ENCODE measurements around the gene SETBP1.

The SETBP1 gene

GRCh38 chr18:44954257-44954656 lies 273.6 kb downstream of the SETBP1 start:
- H3K27me3 ChIP-seq, result no peaks in the 10 kb centered on the region
- peaks cover 0 to 10% (median 3%) of the 10 kb centered on the region in 10 experiments; a peak in 5 of 20 replicates for H3K4me1 ChIP-seq
- H3K4me2 ChIP-seq, result no peak overlapping the region
- TF ChIP-seq Cebpa-rat (IDR thresholded peaks at IDR 0.05), result no peak
- no peaks in the 10 kb centered on the region for H4K20me1 ChIP-seq
- no peak overlapping the region for H3K27ac ChIP-seq
- H3K36me3 ChIP-seq, result peaks cover 13 to 42% (median 29%) of the 10 kb centered on the region in 11 experiments; a peak in 18 of 22 replicates
- H3K9ac ChIP-seq, result no peak overlapping the region
- H3K4me3 ChIP-seq, result no peak overlapping the region
- H3K9me3 ChIP-seq (replicated peaks in 1 of 11), result peaks cover 5 to 33% (median 24%) of the 10 kb centered on the region in 11 experiments; a peak in 18 of 22 replicates

GRCh38 chr18:44955825-44956224 lies 275.1 kb downstream of the SETBP1 start:
- Histone ChIP-seq H4K20me1 (no peaks in the 10 kb centered on the region), H3K27ac (no peak overlapping the region), H3K4me2 (no peak overlapping the region), H3K4me1 (peaks cover 0 to 16% (median 3%) of the 10 kb centered on the region in 10 experiments; a peak in 6 of 20 replicates), H3K27me3 (no peaks in the 10 kb centered on the region), H3K9ac (no peak overlapping the region), H3K4me3 (no peak overlapping the region), H3K9me3 (replicated peaks in 1 of 11) (peaks cover 2 to 22% (median 14%) of the 10 kb centered on the region in 11 experiments; a peak in 16 of 22 replicates), H3K36me3 (peaks cover 3 to 31% (median 17%) of the 10 kb centered on the region in 11 experiments; a peak in 16 of 22 replicates)
- no peak for TF ChIP-seq Cebpa-rat (IDR thresholded peaks at IDR 0.05)

GRCh38 chr18:44957025-44957424 lies 276.3 kb downstream of the SETBP1 start:
- H3K27ac ChIP-seq, result no peak overlapping the region
- H3K9ac ChIP-seq, result no peak overlapping the region
- H4K20me1 ChIP-seq, result no peaks in the 10 kb centered on the region
- no peak overlapping the region for H3K4me3 ChIP-seq
- no peak for TF ChIP-seq Cebpa-rat (IDR thresholded peaks at IDR 0.05)
- peaks cover 0 to 16% (median 3%) of the 10 kb centered on the region in 10 experiments; a peak in 6 of 20 replicates for H3K4me1 ChIP-seq
- H3K27me3 ChIP-seq, result no peaks in the 10 kb centered on the region
- peaks cover 0 to 10% (median 4%) of the 10 kb centered on the region in 11 experiments; a peak in 12 of 22 replicates for H3K9me3 ChIP-seq (replicated peaks in 1 of 11)
- peaks cover 0 to 19% (median 9%) of the 10 kb centered on the region in 11 experiments; a peak in 10 of 22 replicates for H3K36me3 ChIP-seq
- no peak overlapping the region for H3K4me2 ChIP-seq

- H3K4me1 ChIP-seq, result peaks cover 0 to 16% (median 3%) of the 10 kb centered on the region in 10 experiments; a peak in 6 of 20 replicates
These were observed 276.8 kb downstream of the SETBP1 start for GRCh38 chr18:44957461-44957860.

GRCh38 chr18:44958040-44958439 lies 277.4 kb downstream of the SETBP1 start:
- Histone ChIP-seq H4K20me1 (no peaks in the 10 kb centered on the region), H3K27ac (no peak overlapping the region), H3K9ac (no peak overlapping the region), H3K4me2 (peak overlapping the region in 5 of 11 experiments; percentile 4 to 31 (median 12); a peak in 2 of 22 replicates), H3K4me3 (no peak overlapping the region), H3K4me1 (peaks cover 0 to 16% (median 3%) of the 10 kb centered on the region in 10 experiments; a peak in 6 of 20 replicates), H3K9me3 (replicated peaks in 1 of 11) (peaks cover 0 to 7% (median 0%) of the 10 kb centered on the region in 11 experiments; a peak in 2 of 22 replicates), H3K27me3 (no peaks in the 10 kb centered on the region), H3K36me3 (peaks cover 0 to 10% (median 0%) of the 10 kb centered on the region in 11 experiments; a peak in 6 of 22 replicates)
- no peak for TF ChIP-seq Cebpa-rat (IDR thresholded peaks at IDR 0.05)

More at GRCh38 chr18:44957461-44957860, 276.8 kb downstream of the SETBP1 start:
- Histone ChIP-seq H3K9ac (no peak overlapping the region), H3K27me3 (no peaks in the 10 kb centered on the region), H3K27ac (no peak overlapping the region), H3K4me3 (no peak overlapping the region), H3K4me2 (no peak overlapping the region), H3K9me3 (replicated peaks in 1 of 11) (peaks cover 0 to 6% (median 0%) of the 10 kb centered on the region in 11 experiments; a peak in 5 of 22 replicates), H3K36me3 (peaks cover 0 to 15% (median 5%) of the 10 kb centered on the region in 11 experiments; a peak in 8 of 22 replicates), H4K20me1 (no peaks in the 10 kb centered on the region)
- TF ChIP-seq Cebpa-rat (IDR thresholded peaks at IDR 0.05), result no peak

GRCh38 chr18:44958455-44958854 lies 277.8 kb downstream of the SETBP1 start:
- no peak for TF ChIP-seq Cebpa-rat (IDR thresholded peaks at IDR 0.05)
- Histone ChIP-seq H3K36me3 (peaks cover 0 to 6% (median 0%) of the 10 kb centered on the region in 11 experiments; a peak in 2 of 22 replicates), H3K9ac (no peak overlapping the region)

GRCh38 chr18:44959013-44959412 lies 278.3 kb downstream of the SETBP1 start:
- Histone ChIP-seq H3K9me3 (replicated peaks in 1 of 11) (peaks cover 0 to 11% (median 0%) of the 10 kb centered on the region in 11 experiments; a peak in 4 of 22 replicates), H3K4me3 (no peak overlapping the region), H3K36me3 (peaks cover 0 to 5% (median 0%) of the 10 kb centered on the region in 11 experiments; a peak in 1 of 22 replicates), H3K27ac (no peak overlapping the region), H3K4me2 (peak overlapping the region in 4 of 11 experiments; percentile 4 to 31 (median 14); a peak in 5 of 22 replicates), H3K4me1 (peaks cover 0 to 16% (median 3%) of the 10 kb centered on the region in 10 experiments; a peak in 6 of 20 replicates), H3K27me3 (no peaks in the 10 kb centered on the region), H4K20me1 (no peaks in the 10 kb centered on the region), H3K9ac (no peak overlapping the region)
- TF ChIP-seq Cebpa-rat (IDR thresholded peaks at IDR 0.05), result no peak

More at GRCh38 chr18:44958455-44958854, 277.8 kb downstream of the SETBP1 start:
- H3K4me1 ChIP-seq, result peaks cover 0 to 16% (median 3%) of the 10 kb centered on the region in 10 experiments; a peak in 6 of 20 replicates
- no peaks in the 10 kb centered on the region for H3K27me3 ChIP-seq
- H3K4me2 ChIP-seq, result peak overlapping the region in 5 of 11 experiments; percentile 4 to 31 (median 12); a peak in 6 of 22 replicates
- H3K4me3 ChIP-seq, result no peak overlapping the region
- no peaks in the 10 kb centered on the region for H4K20me1 ChIP-seq
- H3K27ac ChIP-seq, result no peak overlapping the region
- H3K9me3 ChIP-seq (replicated peaks in 1 of 11), result peaks cover 0 to 9% (median 0%) of the 10 kb centered on the region in 11 experiments; a peak in 4 of 22 replicates

- no peak for TF ChIP-seq Cebpa-rat (IDR thresholded peaks at IDR 0.05)
- Histone ChIP-seq H4K20me1 (no peaks in the 10 kb centered on the region), H3K9ac (no peak overlapping the region)
These were observed 279.9 kb downstream of the SETBP1 start for GRCh38 chr18:44960580-44960979.

GRCh38 chr18:44961288-44961995 lies 280.8 kb downstream of the SETBP1 start:
- Histone ChIP-seq H3K9ac (no peak overlapping the region), H3K36me3 (0 out of 22 replicates have a peak, but pooled peaks cover 0 to 4% (median 0%) of the 10 kb centered on the region in 11 experiments), H4K20me1 (no peaks in the 10 kb centered on the region), H3K27ac (no peak overlapping the region), H3K4me1 (peaks cover 0 to 16% (median 3%) of the 10 kb centered on the region in 10 experiments; a peak in 6 of 20 replicates), H3K4me2 (no peak overlapping the region), H3K27me3 (no peaks in the 10 kb centered on the region), H3K4me3 (no peak overlapping the region), H3K9me3 (replicated peaks in 1 of 11) (peaks cover 0 to 11% (median 0%) of the 10 kb centered on the region in 11 experiments; a peak in 4 of 22 replicates)
- no peak for TF ChIP-seq Cebpa-rat (IDR thresholded peaks at IDR 0.05)

More at GRCh38 chr18:44960580-44960979, 279.9 kb downstream of the SETBP1 start:
- Histone ChIP-seq H3K27ac (no peak overlapping the region), H3K4me3 (no peak overlapping the region), H3K27me3 (no peaks in the 10 kb centered on the region), H3K9me3 (replicated peaks in 1 of 11) (peaks cover 0 to 11% (median 0%) of the 10 kb centered on the region in 11 experiments; a peak in 4 of 22 replicates), H3K4me1 (peaks cover 0 to 16% (median 3%) of the 10 kb centered on the region in 10 experiments; a peak in 6 of 20 replicates), H3K4me2 (peak overlapping the region in 3 of 11 experiments; percentile 3 to 31 (median 17); a peak in 3 of 22 replicates), H3K36me3 (0 out of 22 replicates have a peak, but pooled peaks cover 0 to 4% (median 0%) of the 10 kb centered on the region in 11 experiments)
